ENCODE measurements around the gene GPC6.

GPC6 gene

GRCh38 chr13:93502071-93502470, 275.5 kb downstream of the GPC6 start:
- Histone ChIP-seq H4K20me1 (ENCODE audit: insufficient read depth) (no peaks in the 10 kb centered on the region), H3K4me2 (no peak overlapping the region), H3K27me3 (ENCODE audit: insufficient read depth, low read depth) (no peaks in the 10 kb centered on the region), H3K27ac (no peak overlapping the region), H2AFZ (ENCODE audit: low read depth) (no peak overlapping the region), H3K4me1 (ENCODE audit: low read depth, poor library complexity, severe bottlenecking) (no peaks in the 10 kb centered on the region), H3K36me3 (ENCODE audit: insufficient read depth) (no peaks in the 10 kb centered on the region), H3K79me2 (ENCODE audit: insufficient read depth, low read depth) (no peaks in the 10 kb centered on the region), H3K9ac (no peak overlapping the region), H3K4me3 (IDR thresholded peaks at IDR 0.05; ENCODE audit: insufficient read depth, low read depth, low read length) (no peak overlapping the region)
- TF ChIP-seq CTCF (conservative IDR thresholded peaks at IDR 0.05; ENCODE audit: low read depth, low read length): no peak

DNA sequence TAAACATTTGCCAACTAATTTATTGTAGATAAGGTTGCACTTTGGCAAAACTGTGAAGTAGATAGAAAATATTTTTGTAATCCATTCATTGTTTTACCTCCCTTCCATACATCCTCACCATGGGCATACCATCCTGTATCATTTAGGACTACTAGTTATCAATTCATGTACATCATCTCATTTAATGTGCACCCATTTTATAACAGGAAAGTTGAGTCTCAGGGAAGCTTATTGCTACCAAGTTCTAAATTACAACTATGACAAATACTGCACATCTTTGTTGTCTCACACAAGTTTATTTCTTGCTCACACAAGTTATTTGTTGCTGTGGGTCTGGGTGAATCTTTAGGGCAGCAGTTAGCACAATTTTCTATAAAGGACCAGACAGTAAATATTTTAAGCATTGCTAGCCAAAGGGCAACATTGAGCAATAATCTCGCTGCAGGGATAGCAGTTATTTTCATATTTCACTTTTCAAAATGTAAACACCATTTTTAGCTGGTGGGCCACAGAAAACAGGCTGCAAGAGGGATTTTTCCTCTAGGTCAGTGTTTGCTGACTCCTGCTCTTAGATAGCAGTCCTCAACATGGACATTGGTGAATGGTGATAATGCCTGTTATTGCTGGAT, 276.5 kb downstream of the GPC6 start:
- TF ChIP-seq CTCF (conservative IDR thresholded peaks at IDR 0.05; ENCODE audit: low read depth, low read length): no peak
- Histone ChIP-seq H2AFZ (ENCODE audit: low read depth) (no peak overlapping the region), H3K27me3 (ENCODE audit: insufficient read depth, low read depth) (no peaks in the 10 kb centered on the region)

GRCh38 chr13:93505104-93505952, 278.7 kb downstream of the GPC6 start:
- no peaks in the 10 kb centered on the region for H4K20me1 ChIP-seq (ENCODE audit: insufficient read depth)
- TF ChIP-seq CTCF (conservative IDR thresholded peaks at IDR 0.05; ENCODE audit: low read depth, low read length): no peak

More for the DNA sequence above, 276.5 kb downstream of the GPC6 start:
- H3K27ac ChIP-seq: no peak overlapping the region
- no peak overlapping the region for H3K4me3 ChIP-seq (IDR thresholded peaks at IDR 0.05; ENCODE audit: insufficient read depth, low read depth, low read length)
- no peak overlapping the region for H3K9ac ChIP-seq
- no peaks in the 10 kb centered on the region for H4K20me1 ChIP-seq (ENCODE audit: insufficient read depth)
- no peaks in the 10 kb centered on the region for H3K4me1 ChIP-seq (ENCODE audit: low read depth, poor library complexity, severe bottlenecking)
- H3K4me2 ChIP-seq: no peak overlapping the region
- H3K36me3 ChIP-seq (ENCODE audit: insufficient read depth): no peaks in the 10 kb centered on the region
- H3K79me2 ChIP-seq (ENCODE audit: insufficient read depth, low read depth): no peaks in the 10 kb centered on the region

GRCh38 chr13:93511011-93511410, 284.4 kb downstream of the GPC6 start:
- Histone ChIP-seq H3K27ac (no peak overlapping the region), H3K4me1 (ENCODE audit: low read depth, poor library complexity, severe bottlenecking) (peaks cover 9% of the 10 kb centered on the region), H3K4me2 (no peak overlapping the region), H2AFZ (ENCODE audit: low read depth) (no peak overlapping the region), H3K27me3 (ENCODE audit: insufficient read depth, low read depth) (no peaks in the 10 kb centered on the region), H4K20me1 (ENCODE audit: insufficient read depth) (no peaks in the 10 kb centered on the region), H3K36me3 (ENCODE audit: insufficient read depth) (no peaks in the 10 kb centered on the region), H3K9ac (no peak overlapping the region), H3K4me3 (IDR thresholded peaks at IDR 0.05; ENCODE audit: insufficient read depth, low read depth, low read length) (no peak overlapping the region), H3K79me2 (ENCODE audit: insufficient read depth, low read depth) (peaks cover 4% of the 10 kb centered on the region; the same call in 1 of the 2 replicates)
- TF ChIP-seq CTCF (conservative IDR thresholded peaks at IDR 0.05; ENCODE audit: low read depth, low read length): no peak

More at GRCh38 chr13:93505104-93505952, 278.7 kb downstream of the GPC6 start:
- Histone ChIP-seq H3K9ac (no peak overlapping the region), H3K79me2 (ENCODE audit: insufficient read depth, low read depth) (no peaks in the 10 kb centered on the region), H3K27me3 (ENCODE audit: insufficient read depth, low read depth) (no peaks in the 10 kb centered on the region), H3K4me3 (IDR thresholded peaks at IDR 0.05; ENCODE audit: insufficient read depth, low read depth, low read length) (no peak overlapping the region), H2AFZ (ENCODE audit: low read depth) (no peak overlapping the region), H3K4me1 (ENCODE audit: low read depth, poor library complexity, severe bottlenecking) (peaks cover 5% of the 10 kb centered on the region), H3K4me2 (no peak overlapping the region), H3K36me3 (ENCODE audit: insufficient read depth) (no peaks in the 10 kb centered on the region), H3K27ac (no peak overlapping the region)
